Tibial nerve (tissue), 3 donors: ENCODE measurements around the gene SHISA4.

Experiments
- CTCF ChIP-seq, 5 experiments: fragments of 200-600 bp in 3 of 5; fragments of 450-650 bp in 2 of 5; sonication (generic) in 3 of 5; IDR thresholded peaks; one replicate each; pipeline ENCODE4 v1.5.1; 2016 to 2019; ENCODE audit warnings: antibody characterized with exemption in 5 of 5, mild to moderate bottlenecking in 3 of 5, moderate library complexity in 2 of 5
- POLR2A ChIP-seq, 2 donors: fragments of 450-650 bp; IDR thresholded peaks; one replicate each; pipeline ENCODE4 v1.6.1; 2017; ENCODE audit warnings: antibody characterized with exemption in 2 of 2, mild to moderate bottlenecking in 2 of 2, moderate library complexity in 2 of 2

GRCh38 chr1:201930803-201931202 lies 42.1 kb downstream of the SHISA4 start:
- no peak for TF ChIP-seq CTCF (IDR thresholded peaks at IDR 0.05)
- TF ChIP-seq POLR2A (IDR thresholded peaks at IDR 0.05), result no peak
